ENCODE results near the gene PPFIBP2.

PPFIBP2 gene

GRCh38 chr11:7525424-7525823 is 11.6 kb downstream of the PPFIBP2 start:
- no peak for DNase-seq (ENCODE audit: low read depth, low spot score)

DNA sequence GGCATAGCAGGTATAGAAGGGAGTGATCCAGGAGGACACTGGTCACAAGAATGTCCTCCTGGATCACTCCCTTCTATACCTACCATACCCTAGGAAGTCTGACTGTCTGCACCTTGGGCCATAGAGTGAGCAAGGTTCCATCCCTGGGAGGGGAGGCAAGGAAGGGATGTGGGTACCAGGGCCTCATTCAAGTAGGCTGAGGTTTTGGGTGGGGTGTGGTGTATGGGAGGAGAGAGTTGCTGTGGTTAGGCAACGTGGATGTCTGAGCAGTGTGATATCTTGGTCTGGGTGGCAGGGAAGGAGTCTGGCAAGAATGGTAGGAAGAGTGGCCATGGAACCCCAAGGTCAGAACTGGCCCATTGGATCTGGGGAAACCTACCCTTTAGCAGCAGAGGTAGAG is 13.2 kb downstream of the PPFIBP2 start:
- no peak for DNase-seq (ENCODE audit: low read depth, low spot score)

GRCh38 chr11:7528514-7529049 is 14.8 kb downstream of the PPFIBP2 start:
- no peak for DNase-seq (ENCODE audit: low read depth, low spot score)

DNA sequence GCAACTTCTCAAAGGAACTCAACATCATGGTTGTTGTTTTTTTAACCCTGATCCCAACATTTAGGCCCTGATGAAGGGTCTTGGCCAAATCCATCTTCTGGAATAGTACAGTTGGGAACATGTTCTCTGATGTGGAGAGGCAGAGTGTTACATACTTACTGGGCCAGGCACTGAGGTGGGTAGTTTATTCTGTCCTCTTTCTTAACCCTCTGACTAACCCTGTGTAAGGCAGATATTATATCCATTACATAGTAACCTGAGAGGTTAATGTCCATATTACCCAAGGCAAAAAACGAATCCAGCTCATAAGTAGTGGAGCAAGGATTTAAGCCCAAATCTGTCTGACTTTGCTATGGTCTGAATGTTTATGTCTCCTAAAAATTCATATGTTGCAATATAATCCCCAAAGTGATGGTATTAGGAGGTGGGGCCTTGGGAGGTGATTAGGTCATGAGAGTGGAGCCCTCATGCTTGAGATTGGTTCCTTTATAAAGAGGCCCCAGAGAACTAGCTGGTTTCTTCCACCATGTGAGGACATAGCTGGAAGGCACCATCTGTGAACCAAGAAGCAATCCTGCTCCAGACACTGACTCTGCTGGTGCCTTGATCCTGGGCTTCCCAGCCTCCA is 16.3 kb downstream of the PPFIBP2 start:
- DNase-seq (ENCODE audit: low read depth, low spot score), result no peak

GRCh38 chr11:7531011-7531410 is 17.2 kb downstream of the PPFIBP2 start:
- no peak for DNase-seq (ENCODE audit: low read depth, low spot score)

DNA sequence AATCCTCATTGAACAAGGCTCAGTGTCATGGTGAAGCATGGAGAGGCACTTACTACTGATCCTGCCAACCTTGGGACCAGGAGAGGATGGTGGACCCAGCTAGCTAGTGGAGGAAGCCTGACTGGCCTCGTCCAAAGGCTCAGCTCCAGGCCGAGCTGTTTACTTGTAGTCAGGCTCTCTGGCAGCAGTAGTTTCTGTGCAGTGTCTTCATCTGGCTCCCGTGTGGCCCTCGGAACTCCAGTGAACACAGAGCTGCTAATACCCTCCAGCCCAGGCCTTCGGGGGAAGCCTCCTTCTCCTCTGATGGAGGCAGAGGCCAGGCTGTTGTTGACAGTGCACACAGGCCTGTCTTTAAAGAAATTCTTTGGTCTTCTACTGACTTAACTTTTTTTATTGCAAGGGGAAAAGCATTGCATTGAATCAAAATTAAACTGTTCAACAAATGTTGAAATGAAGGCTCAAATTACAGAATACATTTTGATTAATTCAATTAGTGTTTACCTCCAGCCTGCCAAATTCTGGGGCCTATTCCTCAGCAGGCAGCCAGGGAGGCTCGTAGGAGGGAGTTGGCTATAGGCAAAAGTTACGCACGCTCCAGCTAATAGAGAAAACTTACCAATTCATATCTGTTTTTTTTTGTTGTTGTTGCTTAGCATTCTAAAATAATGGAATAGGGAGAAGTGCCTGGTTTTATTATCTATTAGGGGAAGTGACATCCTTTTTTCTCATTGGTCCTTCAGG is 18.8 kb downstream of the PPFIBP2 start:
- DNase-seq (ENCODE audit: low read depth, low spot score), result no peak

- DNase-seq (ENCODE audit: low read depth, low spot score), result no peak
Observed at GRCh38 chr11:7533199-7534041, 19.6 kb downstream of the PPFIBP2 start.

GRCh38 chr11:7534042-7534378 is 20.2 kb downstream of the PPFIBP2 start:
- DNase-seq (ENCODE audit: low read depth, low spot score), result no peak

- peak; percentile 31 for DNase-seq (ENCODE audit: low read depth, low spot score)
Observed at GRCh38 chr11:7536100-7536499, 22.3 kb downstream of the PPFIBP2 start.

DNA sequence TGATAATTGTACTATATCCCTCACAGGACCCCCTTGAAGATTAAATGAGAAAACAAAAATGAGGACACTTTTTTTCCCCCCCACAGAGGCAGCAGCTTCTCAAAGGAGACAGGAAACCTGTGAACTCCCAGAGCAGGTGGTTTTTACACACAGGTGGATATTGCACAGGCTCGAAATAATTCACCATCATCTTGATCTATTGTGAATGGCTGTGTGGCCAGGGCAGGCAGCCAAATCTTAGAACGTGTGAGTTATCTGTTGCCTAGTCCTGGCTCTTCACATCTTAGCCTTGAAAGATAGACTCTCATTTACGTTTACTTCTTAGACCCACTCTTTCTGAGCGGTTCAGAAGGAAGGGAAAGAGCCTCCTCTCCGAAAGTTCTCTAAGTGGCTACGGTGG is 23.5 kb downstream of the PPFIBP2 start:
- DNase-seq (ENCODE audit: low read depth, low spot score), result no peak

DNA sequence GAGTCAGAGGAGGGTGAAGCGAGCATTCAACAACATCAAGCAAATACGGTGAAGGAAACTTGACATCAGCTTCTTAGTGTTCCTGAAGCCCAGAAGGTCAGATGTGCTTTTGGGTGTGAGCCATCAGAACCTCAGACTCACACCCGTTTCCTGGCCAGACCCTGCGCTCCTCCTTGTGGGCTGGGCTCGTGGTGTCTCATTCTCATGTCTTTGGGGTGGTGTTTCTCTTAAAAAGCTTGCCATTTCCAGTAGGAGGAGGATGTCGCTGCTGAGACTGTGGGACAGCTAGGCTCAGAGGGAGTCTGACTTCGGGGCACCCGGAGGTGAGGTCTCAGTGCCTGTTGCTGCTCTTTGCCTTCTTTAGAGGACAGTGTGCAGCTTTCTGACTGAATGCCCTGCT is 24.2 kb downstream of the PPFIBP2 start:
- no peak for DNase-seq (ENCODE audit: low read depth, low spot score)

GRCh38 chr11:7538466-7539454 is 25.0 kb downstream of the PPFIBP2 start:
- DNase-seq (ENCODE audit: low read depth, low spot score), result peak; percentile 26

GRCh38 chr11:7540830-7541555 is 27.2 kb downstream of the PPFIBP2 start:
- DNase-seq (ENCODE audit: low read depth, low spot score), result peak; percentile 40

DNA sequence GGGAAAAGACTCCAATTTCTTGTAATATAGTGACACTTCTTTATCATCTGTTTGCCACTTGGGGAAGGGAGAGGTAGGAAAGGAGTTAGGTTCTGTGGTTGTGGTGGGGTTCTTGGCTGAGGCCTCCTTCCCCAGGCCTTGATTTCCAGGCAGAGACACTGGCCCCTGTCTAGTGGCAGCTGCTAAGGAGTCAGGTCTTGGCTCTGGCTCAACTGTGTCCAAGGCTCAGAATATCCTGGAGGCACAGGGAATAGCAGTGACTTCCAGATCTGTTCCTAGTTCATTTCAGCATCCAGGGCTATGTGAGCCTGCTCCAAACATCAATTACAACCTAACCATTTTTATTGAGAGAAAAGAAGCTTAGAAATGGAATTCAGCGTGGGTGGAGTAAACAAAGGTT is 29.5 kb downstream of the PPFIBP2 start:
- no peak for DNase-seq (ENCODE audit: low read depth, low spot score)

DNA sequence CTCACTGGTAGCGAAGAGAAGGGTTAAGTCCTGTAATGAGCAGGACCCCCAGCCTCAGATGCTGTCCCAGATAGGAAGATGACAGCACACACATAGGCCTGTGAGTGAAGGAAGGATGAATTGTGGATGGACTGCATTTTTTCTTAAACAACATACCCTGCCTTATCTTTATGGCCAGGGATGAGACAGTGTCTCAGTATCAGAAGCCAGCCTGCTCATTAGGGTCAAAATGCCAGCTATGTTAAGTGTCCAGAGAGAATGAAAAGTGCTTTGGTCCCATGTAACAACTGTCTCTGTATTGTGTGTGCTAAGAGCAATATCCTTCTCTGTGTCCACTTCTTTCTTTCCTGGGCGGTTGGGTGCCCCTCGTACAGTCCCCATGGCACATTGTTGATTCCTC is 30.2 kb downstream of the PPFIBP2 start:
- DNase-seq (ENCODE audit: low read depth, low spot score), result peak; percentile 17

- DNase-seq (ENCODE audit: low read depth, low spot score), result no peak
Observed at GRCh38 chr11:7545611-7546010, 31.8 kb downstream of the PPFIBP2 start.

GRCh38 chr11:7546324-7546791 is 32.6 kb downstream of the PPFIBP2 start:
- no peak for DNase-seq (ENCODE audit: low read depth, low spot score)

GRCh38 chr11:7547687-7548086 is 33.9 kb downstream of the PPFIBP2 start:
- no peak for DNase-seq (ENCODE audit: low read depth, low spot score)

DNA sequence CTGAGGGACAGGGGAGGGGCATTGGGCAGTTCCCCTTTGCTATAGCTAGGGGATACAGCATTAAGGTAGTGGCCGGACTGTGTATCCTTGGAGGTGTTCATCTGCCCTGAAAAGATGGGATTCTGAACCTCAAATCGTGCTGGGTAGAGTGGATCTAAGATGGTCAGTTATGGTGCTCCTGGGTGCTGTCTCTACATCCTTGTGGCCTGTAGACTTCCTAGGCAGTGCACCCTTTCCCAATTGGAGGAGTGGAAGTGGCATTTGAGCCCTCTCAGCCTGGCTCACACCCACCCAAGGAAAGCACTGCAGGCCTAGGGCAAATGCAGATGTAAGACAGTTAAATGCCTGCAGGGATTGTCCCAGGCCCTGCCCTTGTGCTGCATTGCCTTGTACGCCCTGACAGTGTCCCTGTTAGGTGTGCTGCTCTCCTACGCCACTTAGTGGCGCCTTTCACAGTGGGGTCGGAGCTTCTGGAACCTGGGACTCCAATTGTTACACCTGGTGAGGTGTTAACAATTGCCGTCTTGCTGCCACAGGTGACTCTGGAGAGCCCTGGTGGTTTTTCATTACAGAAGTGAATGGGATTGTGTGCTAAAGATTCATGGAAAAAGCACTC is 35.0 kb downstream of the PPFIBP2 start:
- DNase-seq (ENCODE audit: low read depth, low spot score), result peak; percentile 77

- no peak for DNase-seq (ENCODE audit: low read depth, low spot score)
Observed at GRCh38 chr11:7549681-7550080, 35.9 kb downstream of the PPFIBP2 start.
